Liver (tissue), 9 donors: ENCODE results near the gene MRO. TPM values are rescaled to one million over a fixed set of nuclear protein-coding genes. Genes with fewer than 3 reads are reported as not detected.

Experiments
- DNase-seq: peaks from one replicate; pipeline ENCODE4 v3.0.0-alpha.2; 2017; ENCODE audit warnings: low spot score
- H3K27ac ChIP-seq, 2 donors: one replicate each; pipeline ENCODE4 v1.7.0; 2013; ENCODE audit warnings: inconsistent platforms in 2 of 2, low read length in 2 of 2, control low read depth in 1 of 2, low read depth in 1 of 2, mild to moderate bottlenecking in 1 of 2
- H3K27me3 ChIP-seq, 4 donors: one replicate each; pipeline versions ENCODE4 v1.6.1 to v1.7.0; 2013; ENCODE audit warnings: low read length in 3 of 4, inconsistent platforms in 1 of 4, mild to moderate bottlenecking in 1 of 4, moderate library complexity in 1 of 4; ENCODE audit not compliant: control insufficient read depth in 4 of 4, insufficient read depth in 4 of 4
- H3K36me3 ChIP-seq, 4 donors: one replicate each; pipeline versions ENCODE4 v1.6.1 to v1.7.0; 2013; ENCODE audit warnings: low read length in 3 of 4, mild to moderate bottlenecking in 3 of 4, low read depth in 1 of 4, moderate library complexity in 1 of 4; ENCODE audit not compliant: control insufficient read depth in 4 of 4, insufficient read depth in 3 of 4
- H3K4me1 ChIP-seq, 4 donors: one replicate each; pipeline versions ENCODE4 v1.6.1 to v1.7.0; 2013; ENCODE audit warnings: low read length in 3 of 4, mild to moderate bottlenecking in 3 of 4, moderate library complexity in 1 of 4; ENCODE audit not compliant: control insufficient read depth in 4 of 4, insufficient read depth in 4 of 4
- H3K4me3 ChIP-seq, 3 donors: one replicate each; pipeline versions ENCODE4 v1.6.1 to v1.7.0; 2013; ENCODE audit warnings: low read length in 3 of 3, control low read depth in 1 of 3, low read depth in 1 of 3, mild to moderate bottlenecking in 1 of 3
- H3K9ac ChIP-seq, 2 donors: one replicate each; pipeline ENCODE4 v1.7.0; 2013; ENCODE audit warnings: low read length in 2 of 2, mild to moderate bottlenecking in 2 of 2, moderate library complexity in 2 of 2, control low read depth in 1 of 2, low read depth in 1 of 2
- H3K9me3 ChIP-seq, 4 donors: one replicate each; pipeline versions ENCODE4 v1.6.1 to v1.7.0; 2013; ENCODE audit warnings: low read length in 3 of 4; ENCODE audit not compliant: control insufficient read depth in 4 of 4
- ATF3 ChIP-seq: IDR thresholded peaks from 2 replicates; pipeline ENCODE4 v1.6.1; 2016; ENCODE audit warnings: antibody characterized with exemption
- CTCF ChIP-seq: fragments of 150-350 bp; IDR thresholded peaks from 2 replicates; pipeline ENCODE4 v1.5.1; 2017; ENCODE audit warnings: improper control_type of control experiment, low read depth, low read length; ENCODE audit not compliant: missing input control
- EGR1 ChIP-seq, 2 donors: IDR thresholded peaks; 2 replicates each; pipeline ENCODE4 v1.6.1; 2016 to 2018; ENCODE audit warnings: antibody characterized with exemption in 2 of 2, low read depth in 2 of 2
- FOXA1 ChIP-seq: IDR thresholded peaks from 2 replicates; pipeline ENCODE4 v1.6.1; 2016; ENCODE audit warnings: antibody characterized with exemption
- GABPA ChIP-seq, 2 donors: IDR thresholded peaks in 1 of 2; conservative IDR thresholded peaks in 1 of 2; 2 replicates each; pipeline ENCODE4 v1.6.1; 2016; ENCODE audit warnings: antibody characterized with exemption in 2 of 2, mild to moderate bottlenecking in 1 of 2, moderate library complexity in 1 of 2
- HNF4A ChIP-seq, 2 donors: conservative IDR thresholded peaks; 2 replicates each; pipeline ENCODE4 v1.6.1; 2016; ENCODE audit warnings: antibody characterized with exemption in 2 of 2, mild to moderate bottlenecking in 2 of 2
- MAX ChIP-seq: IDR thresholded peaks from 2 replicates; pipeline ENCODE4 v1.6.1; 2016; ENCODE audit warnings: antibody characterized with exemption
- NR2F2 ChIP-seq: IDR thresholded peaks from 2 replicates; pipeline ENCODE4 v1.6.1; 2016; ENCODE audit warnings: antibody characterized with exemption
- REST ChIP-seq: IDR thresholded peaks from 2 replicates; pipeline ENCODE4 v1.6.1; 2016; ENCODE audit warnings: antibody characterized with exemption, mild to moderate bottlenecking
- RXRA ChIP-seq, 2 donors: IDR thresholded peaks; 2 replicates each; pipeline ENCODE4 v1.6.1; 2017 to 2018; ENCODE audit warnings: antibody characterized with exemption in 2 of 2, mild to moderate bottlenecking in 1 of 2
- SP1 ChIP-seq: IDR thresholded peaks from 2 replicates; pipeline ENCODE4 v1.6.1; 2018; ENCODE audit warnings: antibody characterized with exemption, mild to moderate bottlenecking
- TAF1 ChIP-seq: conservative IDR thresholded peaks from 2 replicates; pipeline ENCODE4 v1.6.1; 2016; ENCODE audit warnings: antibody characterized with exemption, mild to moderate bottlenecking
- YY1 ChIP-seq: IDR thresholded peaks from 2 replicates; pipeline ENCODE4 v1.6.1; 2016; ENCODE audit warnings: antibody characterized with exemption, mild to moderate bottlenecking
- WGBS: extraction: QIAGEN DNeasy Blood & Tissue Kit; methylation state at CpG from one replicate; pipeline ENCODE4 v1.1.7; 2013; 5-methylcytosine and 5-hydroxymethylcytosine counted together
- polyA plus RNA-seq, 2 donors: library from polyadenylated mRNA; stranded (reverse) in 1 of 2; unstranded in 1 of 2; fragments of 200-250 nt in 1 of 2; fragments of >200 nt in 1 of 2; fragmentation: Nextera tagmentation in 1 of 2; extraction: Ambion mirVana in 1 of 2; gene quantifications; one replicate each; pipeline versions ENCODE4 v1.2.1 to v1.2.3, GENCODE V29; 2013 to 2015
- total RNA-seq, 2 donors: library from RNA; depleted of rRNA; stranded (reverse); fragments of >200 nt; gene quantifications; one replicate each; pipeline ENCODE4 v1.2.3, GENCODE V29; 2014
- donor health status: healthy.
- donor health status: healthy.
- donor health status: healthy.
- donor health status: healthy.
- donor health status: healthy.

MRO gene
- total and polyA plus RNA-seq, 4 donors: 1.6 to 2.8 (median 2.7) TPM

GRCh38 chr18:50792885-50793284 lies 26.9 kb downstream of the MRO start (continued):
- TF ChIP-seq REST: no peak

GRCh38 chr18:50791599-50792438 lies 28.0 kb downstream of the MRO start:
- H3K27me3 ChIP-seq: no peaks in the 10 kb centered on the region
- peaks cover 3 to 17% (median 9%) of the 10 kb centered on the region in 4 donors for H3K4me1 ChIP-seq
- no peak overlapping the region for H3K4me3 ChIP-seq
- no peak for TF ChIP-seq GABPA (IDR thresholded peaks at IDR 0.05 in 1 of 2, conservative IDR thresholded peaks at IDR 0.05 in 1 of 2)
- TF ChIP-seq SP1: peak; percentile 51
- peak; percentile 95 for TF ChIP-seq YY1
- TF ChIP-seq HNF4A (conservative IDR thresholded peaks at IDR 0.05): peak; percentile 13 to 16
- peak; percentile 26 to 45 for TF ChIP-seq RXRA (IDR thresholded peaks at IDR 0.05)
- no peak for TF ChIP-seq EGR1 (IDR thresholded peaks at IDR 0.05; ENCODE audit: low read depth in 2 of 2)
- TF ChIP-seq CTCF: no peak
- H3K9me3 ChIP-seq: no peaks in the 10 kb centered on the region
- H3K27ac ChIP-seq: no peak overlapping the region
- H3K36me3 ChIP-seq: no peaks in the 10 kb centered on the region
- WGBS: 37% methylated on average over 4 of the region's 4 CpGs
- DNase-seq: no peak
- H3K9ac ChIP-seq: no peak overlapping the region

GRCh38 chr18:50790948-50791347 lies 28.9 kb downstream of the MRO start:
- Histone ChIP-seq H3K9ac (no peak overlapping the region), H3K4me1 (peaks cover 3 to 11% (median 8%) of the 10 kb centered on the region in 4 donors), H3K27me3 (no peaks in the 10 kb centered on the region), H3K36me3 (no peaks in the 10 kb centered on the region), H3K9me3 (no peaks in the 10 kb centered on the region), H3K27ac (no peak overlapping the region), H3K4me3 (no peak overlapping the region)
- no peak for DNase-seq
- TF ChIP-seq ATF3 (no peak), TAF1 (no peak), HNF4A (conservative IDR thresholded peaks at IDR 0.05) (no peak), NR2F2 (no peak), CTCF (no peak), SP1 (no peak), RXRA (IDR thresholded peaks at IDR 0.05) (no peak), FOXA1 (no peak), MAX (no peak), GABPA (IDR thresholded peaks at IDR 0.05 in 1 of 2, conservative IDR thresholded peaks at IDR 0.05 in 1 of 2) (no peak), YY1 (no peak)
- WGBS: 84% methylated on average over 3 of the region's 3 CpGs
